HG02678 (cell line): ENCODE data around the gene CASP9.
"Not testable (repeated sequence)": the region's sequence is repeated elsewhere in the genome, so short reads cannot be mapped to it uniquely, and the experiment has no call there.

Source experiments
- ATAC-seq: cut with Tn5 transposase; IDR thresholded peaks from one replicate; pipeline ENCODE4 v1.9.1; 2021; ENCODE audit warnings: mild to moderate bottlenecking, moderate library complexity; ENCODE audit not compliant: unreplicated experiment

CASP9 gene

GRCh38 chr1:15471067-15471466 lies 52.9 kb downstream of the CASP9 start:
- not testable (repeated sequence) for ATAC-seq

GRCh38 chr1:15469821-15470448 lies 54.1 kb downstream of the CASP9 start:
- not testable (repeated sequence) for ATAC-seq

GRCh38 chr1:15469361-15469760 lies 54.7 kb downstream of the CASP9 start:
- no peak for ATAC-seq

- ATAC-seq: no peak
These were observed 55.9 kb downstream of the CASP9 start for GRCh38 chr1:15468145-15468544.

GRCh38 chr1:15466955-15467625 lies 56.9 kb downstream of the CASP9 start:
- not testable (repeated sequence) for ATAC-seq

GRCh38 chr1:15465674-15466073 lies 58.3 kb downstream of the CASP9 start:
- ATAC-seq: no peak

GRCh38 chr1:15463926-15464322 lies 60.1 kb downstream of the CASP9 start:
- ATAC-seq: not testable (repeated sequence)

GRCh38 chr1:15463064-15463800 lies 60.8 kb downstream of the CASP9 start:
- ATAC-seq: not testable (repeated sequence)

GRCh38 chr1:15460708-15461095 lies 63.3 kb downstream of the CASP9 start:
- ATAC-seq: no peak

GRCh38 chr1:15459771-15460707 lies 64.0 kb downstream of the CASP9 start:
- ATAC-seq: no peak

- not testable (repeated sequence) for ATAC-seq
These were observed 65.6 kb downstream of the CASP9 start for GRCh38 chr1:15458388-15458787.

- ATAC-seq: no peak
These were observed 66.4 kb downstream of the CASP9 start for GRCh38 chr1:15457585-15457984.

- ATAC-seq: no peak
These were observed 67.6 kb downstream of the CASP9 start, which contains the start of gene CELA2A for GRCh38 chr1:15456313-15456954. TSS of gene CELA2A (plus strand) at chr1:15456732. CDS start at chr1:15456754, 22 bp downstream.

GRCh38 chr1:15455522-15455921 lies 68.5 kb downstream of the CASP9 start:
- ATAC-seq: no peak

GRCh38 chr1:15454256-15454655 lies 69.8 kb downstream of the CASP9 start:
- no peak for ATAC-seq

GRCh38 chr1:15453734-15454133 lies 70.3 kb downstream of the CASP9 start:
- ATAC-seq: no peak

GRCh38 chr1:15452866-15453571 lies 71.0 kb downstream of the CASP9 start:
- no peak for ATAC-seq

- ATAC-seq: no peak
These were observed 71.8 kb downstream of the CASP9 start for GRCh38 chr1:15452216-15452615.

- no peak for ATAC-seq
These were observed 72.8 kb downstream of the CASP9 start for GRCh38 chr1:15451014-15451722.
